HG03135 (cell line): ENCODE measurements around the gene EPHB2.

Source experiments
- ATAC-seq: cut with Tn5 transposase; IDR thresholded peaks from one replicate; pipeline ENCODE4 v1.9.1; 2021; ENCODE audit warnings: mild to moderate bottlenecking, moderate library complexity; ENCODE audit not compliant: unreplicated experiment

Gene EPHB2

DNA sequence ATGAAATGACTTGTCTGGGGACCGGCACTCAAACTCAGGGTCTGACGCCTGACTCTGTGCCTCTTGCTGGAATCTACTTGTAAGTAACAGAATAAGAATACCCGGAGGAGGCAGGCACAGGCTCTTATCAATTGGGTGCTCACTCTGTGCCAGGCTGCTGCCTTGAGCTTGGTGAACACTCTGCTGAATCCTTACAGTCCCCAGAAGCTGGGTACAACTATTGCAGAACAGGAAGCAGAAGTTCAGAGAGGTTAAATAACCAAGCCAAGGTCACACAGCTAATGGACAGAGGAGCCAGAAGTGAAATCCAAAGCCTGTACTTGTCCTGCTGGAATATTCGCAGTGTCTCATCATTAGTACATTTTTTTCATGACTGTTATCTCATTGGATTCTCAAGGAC is 86.0 kb downstream of the EPHB2 start:
- ATAC-seq = no peak

- ATAC-seq = no peak
Observed at GRCh38 chr1:22798083-22798482, 87.4 kb downstream of the EPHB2 start.

DNA sequence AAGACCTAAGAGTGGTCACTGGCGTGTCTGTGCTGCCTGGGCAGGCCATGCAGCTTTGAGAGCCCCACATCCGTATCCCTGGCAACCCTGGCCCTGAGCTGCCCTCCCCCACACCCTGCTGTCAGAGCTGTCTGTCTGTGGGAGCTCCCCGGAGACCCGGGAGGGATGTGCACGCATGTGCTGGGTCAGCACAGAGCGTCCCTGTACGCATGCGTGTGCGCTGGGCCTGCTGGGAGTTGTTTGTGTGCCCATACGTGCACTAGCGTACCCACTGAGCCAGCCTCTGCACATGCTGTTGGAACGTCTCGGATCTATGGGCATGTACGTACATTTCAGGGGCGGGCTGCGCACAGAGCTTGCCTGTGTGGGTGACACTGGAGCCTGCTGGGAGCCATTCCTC is 89.3 kb downstream of the EPHB2 start:
- ATAC-seq = no peak

- no peak for ATAC-seq
Observed at GRCh38 chr1:22800629-22801028, 90.0 kb downstream of the EPHB2 start.

DNA sequence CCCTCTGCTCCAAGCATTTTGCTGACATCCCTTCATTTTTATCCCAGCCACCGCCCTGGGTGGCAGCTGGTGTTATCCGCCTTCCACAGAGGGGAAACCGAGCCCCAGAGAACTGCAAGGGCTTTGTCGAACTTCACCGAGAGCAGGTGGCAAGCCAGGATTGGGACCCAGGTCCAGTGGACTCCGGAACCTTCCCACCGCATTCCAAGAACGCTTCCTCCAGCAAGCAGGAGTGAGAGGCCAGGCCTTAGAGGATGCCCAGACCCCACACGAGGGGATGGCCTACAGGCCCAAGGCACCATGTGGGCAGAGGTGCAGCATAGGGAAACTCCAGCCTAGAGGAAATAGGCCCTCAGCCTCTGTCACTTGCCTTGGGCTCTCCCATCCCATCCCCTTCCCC is 90.7 kb downstream of the EPHB2 start:
- ATAC-seq = no peak

DNA sequence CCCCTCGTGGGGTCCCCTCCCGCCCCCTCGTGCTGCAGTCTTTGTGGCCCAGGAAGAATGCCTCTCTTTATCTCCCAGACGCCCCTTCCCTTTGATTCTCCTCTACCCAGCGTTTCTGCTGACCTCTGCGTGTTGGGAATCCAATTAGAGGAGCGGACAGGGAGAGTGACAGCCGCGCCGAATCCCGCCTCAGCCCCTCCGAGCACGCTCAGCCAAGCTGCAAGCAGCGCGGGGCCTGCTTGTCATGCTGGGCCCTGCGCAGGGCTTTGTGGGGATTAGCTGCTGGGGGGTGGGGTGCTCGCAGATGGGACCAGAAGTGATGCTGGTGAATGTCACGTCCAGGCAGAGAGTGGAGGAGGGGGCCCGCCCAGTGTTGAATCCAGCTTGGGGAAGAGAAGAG is 91.1 kb downstream of the EPHB2 start:
- ATAC-seq = no peak

DNA sequence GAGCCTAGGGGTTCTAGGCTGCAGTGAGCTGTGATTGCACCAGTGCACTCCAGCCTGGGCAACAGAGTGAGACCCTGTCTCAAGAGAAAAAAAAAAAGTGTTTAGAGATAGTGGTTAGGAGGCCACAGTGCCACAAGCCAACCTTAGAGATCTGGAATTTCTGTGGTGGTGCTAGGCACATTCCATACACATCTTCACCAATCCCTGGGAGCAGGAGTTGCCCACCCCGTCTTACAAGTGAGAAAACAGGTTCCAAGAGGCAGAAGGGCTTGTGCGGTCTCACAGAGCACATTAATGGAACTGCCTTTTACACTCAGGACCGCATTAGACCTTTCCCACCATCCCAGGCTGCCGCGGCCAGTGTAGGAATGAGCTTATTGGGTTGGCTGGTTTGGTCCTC is 93.2 kb downstream of the EPHB2 start:
- no peak for ATAC-seq

DNA sequence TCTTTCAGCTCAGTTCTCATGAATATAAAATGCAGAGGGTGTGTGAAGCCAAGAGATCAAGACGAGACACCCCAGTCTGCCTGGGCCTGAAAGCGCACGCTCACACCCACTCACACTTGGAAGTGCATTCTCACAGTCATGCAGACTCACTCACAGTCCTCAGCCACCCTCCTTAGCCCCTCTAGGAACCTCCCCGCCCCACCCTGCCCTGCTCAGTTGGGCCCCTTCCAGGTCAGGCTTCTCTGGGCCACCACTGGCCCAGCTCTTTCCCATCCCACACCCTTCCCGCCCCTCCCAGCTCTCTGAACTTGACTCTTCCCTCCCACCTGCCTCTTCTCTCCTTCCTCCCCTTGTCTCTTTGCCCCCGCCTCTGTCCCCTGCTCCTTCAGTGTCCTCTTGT is 93.8 kb downstream of the EPHB2 start:
- ATAC-seq = no peak

DNA sequence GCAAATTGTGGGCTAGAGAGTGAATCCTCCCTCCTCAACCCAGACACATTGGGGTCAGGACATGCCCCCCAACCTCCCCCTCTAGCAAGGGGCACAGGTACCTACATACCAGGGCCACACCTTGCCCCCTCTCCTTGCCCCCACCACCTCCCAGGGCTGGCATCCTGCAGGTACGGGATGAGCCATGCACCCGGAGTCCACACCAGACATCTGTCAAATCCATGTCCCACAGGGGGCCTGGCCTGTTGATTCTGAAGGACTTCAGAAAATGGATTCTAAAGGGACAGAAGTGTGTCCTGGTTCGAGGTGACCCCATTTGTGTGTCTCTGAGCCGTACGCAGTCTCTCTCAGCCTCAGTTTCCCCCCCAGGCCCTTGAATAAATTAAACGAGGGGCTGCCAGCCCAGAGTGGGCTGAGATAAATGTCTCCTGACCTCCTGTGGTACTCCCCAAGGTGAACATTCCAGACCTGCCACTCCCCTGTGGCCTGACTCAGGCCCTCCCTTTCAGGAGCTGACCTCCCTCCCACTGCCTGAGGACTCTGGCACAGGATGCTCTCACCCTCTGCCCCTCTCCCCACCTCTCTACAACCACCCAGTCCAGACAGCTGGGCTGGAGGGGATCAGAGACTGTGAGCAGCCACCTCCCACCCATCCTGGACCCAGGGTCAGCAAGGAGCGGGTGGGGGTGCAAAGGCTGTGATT is 94.5 kb downstream of the EPHB2 start:
- ATAC-seq = no peak

GRCh38 chr1:22805672-22806038 is 95.0 kb downstream of the EPHB2 start:
- no peak for ATAC-seq

DNA sequence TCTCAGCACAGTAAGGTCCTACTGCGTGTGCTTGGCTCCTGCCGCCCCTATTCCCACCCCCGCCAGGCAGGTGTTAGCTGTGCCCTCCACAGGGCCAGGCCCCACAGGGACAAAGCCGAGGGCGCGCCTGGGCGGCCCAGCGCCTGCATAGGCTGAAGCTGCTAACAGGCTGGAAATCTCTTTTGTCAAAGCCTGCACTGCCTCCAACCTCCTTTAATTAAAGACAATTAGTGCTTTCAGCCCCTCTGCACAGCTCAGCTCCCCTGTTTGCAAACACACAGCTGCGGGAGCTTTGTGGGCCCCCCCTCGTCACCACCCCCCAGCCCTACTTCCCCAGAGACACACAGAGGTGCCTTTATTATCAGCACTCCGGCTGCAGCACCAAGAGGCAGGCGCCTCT is 95.9 kb downstream of the EPHB2 start:
- no peak for ATAC-seq

DNA sequence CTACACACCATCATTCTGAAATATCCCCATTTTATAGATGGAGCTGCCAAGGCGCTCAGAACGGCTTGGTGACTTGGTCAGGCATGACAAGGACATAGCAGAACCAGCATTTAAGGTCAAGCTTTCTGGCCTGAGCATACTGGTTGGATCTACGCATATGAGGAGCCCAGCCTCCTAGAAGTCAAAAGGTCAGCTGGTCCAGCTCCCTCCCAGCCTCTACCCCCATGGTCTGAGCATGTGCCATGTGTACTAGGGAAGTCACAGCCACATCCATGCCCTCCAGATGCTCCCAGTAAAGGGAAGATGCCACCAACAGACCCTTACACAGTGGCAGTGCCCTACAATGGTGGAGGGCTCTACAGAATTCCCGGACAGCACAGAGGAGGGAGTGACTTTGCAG is 96.7 kb downstream of the EPHB2 start:
- ATAC-seq = no peak

DNA sequence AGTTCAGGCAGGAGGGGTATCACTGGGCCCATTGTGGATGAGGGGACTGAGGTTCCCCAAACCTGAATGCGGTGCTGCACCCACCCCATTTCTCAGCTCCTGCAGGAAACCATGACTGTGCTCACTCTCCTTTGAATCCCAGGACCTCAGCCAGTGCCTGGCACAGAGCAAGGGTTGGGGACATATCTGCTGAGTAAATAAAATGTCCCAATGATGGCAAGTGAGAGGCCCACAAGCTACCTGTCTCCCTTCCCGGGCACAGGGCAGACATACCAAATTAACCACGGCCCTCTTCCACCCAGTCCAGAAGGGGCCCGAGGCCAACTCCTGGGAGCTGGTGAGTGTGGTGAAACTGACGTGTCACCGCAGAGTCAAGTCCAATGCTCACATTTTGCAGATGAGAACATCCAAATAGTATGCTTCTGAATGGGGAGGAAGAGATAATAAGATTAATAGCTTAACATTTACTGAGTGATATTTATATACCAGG is 97.6 kb downstream of the EPHB2 start:
- no peak for ATAC-seq

GRCh38 chr1:22808676-22809483 is 98.2 kb downstream of the EPHB2 start:
- ATAC-seq = no peak

DNA sequence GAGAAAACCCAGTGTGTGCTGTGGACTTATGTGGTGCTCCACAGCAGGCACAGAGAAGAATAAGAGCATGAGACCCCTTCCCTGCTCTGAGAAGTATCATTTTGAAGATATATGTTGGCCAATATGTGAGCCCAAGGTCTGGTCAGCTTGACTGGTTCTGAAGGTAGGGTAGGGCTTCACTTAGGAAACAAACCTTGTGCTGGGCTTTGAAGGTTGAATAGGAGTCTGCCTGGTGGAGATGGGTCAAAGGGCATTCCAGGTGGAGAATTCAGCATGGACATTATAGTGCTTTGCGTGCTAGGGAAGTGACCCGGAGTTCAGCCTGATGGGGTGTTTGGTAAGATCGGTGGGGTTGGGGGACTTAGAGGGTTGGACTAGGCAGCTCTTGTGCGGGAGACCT is 99.1 kb downstream of the EPHB2 start:
- ATAC-seq = no peak

GRCh38 chr1:22810378-22810777 is 99.7 kb downstream of the EPHB2 start:
- ATAC-seq = no peak

- no peak for ATAC-seq
Observed at GRCh38 chr1:22812092-22812880, 101.6 kb downstream of the EPHB2 start.

DNA sequence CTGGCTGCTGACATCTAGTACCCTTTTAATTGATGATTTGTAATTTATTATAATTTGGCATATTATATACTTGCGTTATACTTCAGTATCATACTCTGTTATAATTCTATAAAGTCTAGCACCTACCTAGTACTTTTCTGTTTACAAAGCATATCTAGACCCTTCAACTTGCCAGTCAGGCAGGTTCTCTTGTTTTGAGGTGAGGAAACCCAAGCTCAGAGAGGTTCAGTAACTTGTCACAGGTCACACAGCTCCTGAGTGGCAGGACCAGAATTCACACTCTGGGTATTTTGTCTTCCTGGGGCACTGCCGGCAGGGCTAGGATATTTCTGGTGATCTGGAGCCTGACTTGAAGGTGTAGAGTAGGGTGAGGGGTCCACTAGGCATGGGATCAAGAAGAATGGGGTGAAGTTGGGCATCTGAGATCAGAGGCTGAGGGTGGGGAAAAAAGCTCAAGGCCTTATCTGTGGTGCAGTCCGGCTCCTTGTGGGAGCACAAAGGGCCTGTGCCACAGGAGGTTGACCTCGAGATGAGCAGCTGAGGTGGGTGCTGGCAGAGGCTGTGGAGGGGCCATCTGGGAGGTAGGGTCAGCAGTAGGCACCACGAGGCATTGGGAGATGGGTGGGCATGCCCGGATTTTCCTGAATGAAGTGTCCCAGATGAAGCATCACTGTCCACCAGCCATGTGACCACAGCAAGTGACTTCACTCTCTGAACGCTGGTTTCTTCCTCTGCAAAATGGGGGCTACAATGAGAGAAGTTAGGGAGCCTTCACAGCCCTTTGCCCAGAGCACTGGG is 102.6 kb downstream of the EPHB2 start:
- no peak for ATAC-seq

GRCh38 chr1:22814176-22815042 is 103.8 kb downstream of the EPHB2 start:
- no peak for ATAC-seq

DNA sequence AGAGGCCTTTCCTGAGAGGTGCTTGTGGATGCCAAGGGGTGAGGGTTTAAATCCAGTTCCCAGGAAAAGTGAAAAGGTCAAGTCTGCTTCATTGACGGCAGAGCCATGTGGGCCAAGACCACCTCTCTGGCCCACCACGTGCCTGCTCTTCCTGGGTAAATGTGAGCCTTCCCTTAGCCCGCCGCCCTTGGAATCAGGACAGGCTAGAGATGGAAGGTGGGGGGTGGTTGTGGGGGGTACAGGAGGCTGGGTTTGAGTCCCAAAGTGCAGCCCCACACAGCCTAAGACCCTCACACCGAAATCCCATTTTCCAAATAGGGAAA is 104.4 kb downstream of the EPHB2 start:
- no peak for ATAC-seq
